Stimulated activated CD8-positive, alpha-beta memory T cell treated with anti-CD3 and anti-CD28 coated beads, Interleukin-15, amount 100 ng/mL, for 24 hours (primary cell): ENCODE measurements around the gene PCP2.

Source experiments
- DNase-seq: peaks from one replicate; pipeline ENCODE4 v3.0.0-alpha.2; 2020; ENCODE audit warnings: low read depth

PCP2 gene

DNA sequence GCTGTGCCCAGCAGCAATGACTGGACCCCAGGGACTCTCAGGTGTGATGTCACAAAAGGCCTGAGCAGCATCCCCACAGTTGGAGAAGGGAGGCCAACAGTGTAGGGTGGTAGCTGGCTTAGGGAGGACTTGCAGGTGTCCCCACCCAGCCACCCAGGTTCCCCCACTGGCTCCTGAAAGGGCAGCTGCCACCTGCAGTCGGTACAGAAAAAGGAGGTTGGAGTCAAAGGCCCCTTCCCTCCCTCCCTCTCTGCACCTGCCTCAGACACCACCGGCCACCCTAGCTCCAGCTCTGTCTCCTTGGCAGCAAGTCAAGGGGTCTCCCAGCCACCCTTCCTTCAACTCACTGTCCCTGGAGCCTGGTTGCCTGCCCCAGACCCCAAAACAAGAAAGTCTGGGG is at the start of gene PCP2:
TSS of gene PCP2 (minus strand) at position 22 of the 400 bp plus-strand sequence. CDS start 262 bp downstream, outside the sequence.
- DNase-seq, result no peak

GRCh38 chr19:7682175-7682855 is 48.8 kb upstream of the PCP2 start:
- DNase-seq, result no peak

DNA sequence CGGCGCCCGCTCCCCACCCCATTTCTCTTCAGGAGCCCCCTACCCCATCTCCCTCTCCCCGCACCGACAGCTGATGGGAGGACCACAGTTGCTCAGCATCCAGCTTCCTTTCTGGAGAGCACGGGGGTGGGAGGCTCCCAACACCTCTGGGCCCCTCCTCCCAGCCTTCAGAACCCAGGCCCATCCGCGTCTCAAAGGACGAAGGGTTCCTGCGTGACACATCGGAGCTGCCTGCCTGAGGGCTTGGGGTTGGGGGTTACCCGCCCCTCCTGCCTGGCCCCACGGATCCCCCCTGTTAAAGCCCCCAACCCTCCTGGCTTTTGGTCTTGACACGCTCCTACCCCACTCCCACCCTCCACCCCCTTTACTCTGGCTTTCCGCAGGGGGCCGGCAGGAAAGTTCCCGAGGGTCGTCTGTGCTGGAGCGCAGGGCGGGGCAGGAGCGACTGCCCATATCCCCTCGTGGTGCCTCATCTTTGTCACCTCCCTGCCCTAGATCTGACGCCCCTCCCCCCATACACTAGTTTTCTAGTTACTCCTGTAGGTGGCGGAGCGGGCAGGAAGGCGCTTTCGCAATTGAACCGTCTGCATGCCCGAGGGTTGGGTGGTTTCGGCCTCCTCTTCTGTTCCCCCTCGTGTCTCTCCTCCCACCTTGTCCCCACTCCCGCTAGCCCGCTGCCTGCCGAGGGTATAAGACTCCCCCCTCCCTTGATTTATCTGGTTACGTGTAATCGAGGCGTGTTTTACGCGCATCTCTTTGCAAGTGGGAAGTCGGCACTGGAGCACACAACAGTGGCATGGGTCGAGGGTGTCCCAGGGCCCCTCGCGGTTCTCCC is 48.0 kb upstream of the PCP2 start:
- DNase-seq, result no peak

- DNase-seq, result peak; percentile 84
These were observed 47.3 kb upstream of the PCP2 start, which contains the start of gene TRAPPC5 for GRCh38 chr19:7680606-7681339. TSS of gene TRAPPC5 (plus strand) at chr19:7680833. CDS start at chr19:7682254, 1,421 bp downstream.

DNA sequence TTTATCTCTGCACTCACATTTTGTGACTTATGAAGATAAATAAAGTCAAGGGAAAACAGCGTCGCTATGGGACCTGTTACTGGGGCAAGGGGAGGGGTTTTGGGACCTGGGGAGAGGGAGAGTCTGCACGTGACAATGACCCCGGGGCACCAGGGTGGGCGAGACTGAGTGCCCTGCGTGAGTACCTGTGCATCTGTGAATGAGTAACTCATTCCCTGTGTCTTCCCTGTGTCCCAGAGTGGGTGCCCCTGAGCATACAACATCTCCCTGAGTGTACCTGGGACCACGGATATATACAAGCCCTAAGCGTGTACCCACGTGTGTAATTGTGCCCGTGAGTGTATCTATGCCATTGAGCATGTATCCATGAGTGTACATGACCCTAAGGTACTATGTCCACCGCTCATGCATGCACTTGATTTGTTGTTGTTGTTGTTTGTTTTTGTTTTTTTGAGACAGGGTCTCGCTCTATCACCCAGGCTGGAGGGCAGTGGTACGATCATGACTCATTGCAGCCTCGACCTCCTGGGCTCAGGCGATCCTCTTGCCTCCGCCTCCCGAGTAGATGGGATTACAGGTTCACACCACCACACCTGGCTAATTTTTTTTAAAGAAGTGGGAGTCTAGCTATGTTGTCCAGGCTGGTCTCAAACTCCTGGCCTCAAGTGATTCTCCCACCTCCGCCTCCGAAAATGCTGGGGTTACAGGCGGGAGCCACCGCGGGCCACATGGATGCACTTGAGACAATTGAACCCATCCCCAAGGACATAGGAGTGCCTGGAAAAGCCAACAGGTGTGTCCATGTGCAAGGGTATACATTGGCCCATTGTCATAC is 46.5 kb upstream of the PCP2 start:
- DNase-seq, result no peak

DNA sequence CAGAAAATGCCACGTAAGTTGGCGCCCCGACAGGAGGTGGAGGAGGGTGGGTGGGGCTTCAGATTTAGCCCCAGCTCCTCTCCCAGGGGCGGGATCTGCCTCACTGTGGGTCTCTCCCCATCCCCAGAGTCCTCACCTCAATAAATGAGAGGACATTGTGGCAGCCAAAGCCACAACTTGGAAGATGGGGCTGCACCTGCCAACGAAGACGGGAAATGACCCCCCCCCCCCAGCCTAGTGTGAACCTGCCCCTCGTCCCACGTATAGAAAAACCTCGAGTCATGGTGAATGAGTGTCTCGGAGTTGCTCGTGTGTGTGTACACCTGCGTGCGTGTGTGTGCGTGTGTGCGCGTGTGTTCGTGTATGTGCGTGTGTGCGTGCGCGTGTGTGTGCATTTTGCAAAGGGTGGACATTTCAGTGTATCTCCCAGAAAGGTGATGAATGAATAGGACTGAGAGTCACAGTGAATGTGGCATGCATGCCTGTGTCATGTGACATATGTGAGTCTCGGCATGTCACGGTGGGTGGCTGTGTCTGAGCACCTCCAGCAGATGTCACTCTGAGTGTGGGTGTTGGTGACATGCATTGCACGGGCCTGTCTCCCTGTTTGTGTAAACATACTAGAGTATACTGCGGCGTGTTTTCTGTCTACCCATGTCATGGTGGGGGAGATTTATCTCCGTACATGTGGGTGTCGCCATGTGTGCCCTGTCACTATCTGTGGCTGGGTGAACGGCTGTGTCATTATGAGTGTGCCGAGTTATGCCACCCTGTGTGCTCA is 45.6 kb upstream of the PCP2 start:
- no peak for DNase-seq

DNA sequence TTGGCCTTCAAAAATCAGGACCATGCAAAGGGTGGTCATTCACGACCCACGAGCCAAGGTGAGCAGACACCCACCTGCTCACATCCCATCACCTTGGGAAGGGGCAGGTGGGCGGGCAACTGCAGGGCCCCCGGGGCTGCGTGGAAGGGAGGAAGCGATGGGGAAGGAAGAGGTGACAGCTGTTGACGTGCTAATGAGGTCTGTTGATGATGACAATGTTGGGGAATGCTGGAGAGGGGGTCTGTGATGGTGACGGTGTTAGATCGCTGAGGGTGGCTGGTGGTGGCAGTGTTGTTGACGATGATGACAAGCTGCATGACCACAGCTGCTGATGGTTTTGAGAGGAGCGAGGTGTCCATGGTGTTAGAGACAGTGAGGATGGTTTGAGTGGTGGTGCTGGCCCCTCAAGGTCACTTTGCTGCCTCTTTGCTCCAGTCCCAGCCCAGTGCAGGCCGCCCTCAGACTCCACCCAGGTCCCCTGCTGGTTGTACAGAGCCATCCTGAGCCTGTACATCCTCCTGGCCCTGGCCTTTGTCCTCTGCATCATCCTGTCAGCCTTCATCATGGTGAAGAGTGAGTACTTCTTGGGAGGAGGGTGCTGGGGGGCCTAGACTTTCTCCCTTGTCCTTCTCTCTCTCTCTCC is 44.3 kb upstream of the PCP2 start:
- DNase-seq, result no peak

GRCh38 chr19:7676854-7677253 is 43.3 kb upstream of the PCP2 start, which contains the start of gene MCEMP1:
TSS of gene MCEMP1 (plus strand) at chr19:7677090. CDS start at chr19:7677121, 31 bp downstream.
- no peak for DNase-seq

DNA sequence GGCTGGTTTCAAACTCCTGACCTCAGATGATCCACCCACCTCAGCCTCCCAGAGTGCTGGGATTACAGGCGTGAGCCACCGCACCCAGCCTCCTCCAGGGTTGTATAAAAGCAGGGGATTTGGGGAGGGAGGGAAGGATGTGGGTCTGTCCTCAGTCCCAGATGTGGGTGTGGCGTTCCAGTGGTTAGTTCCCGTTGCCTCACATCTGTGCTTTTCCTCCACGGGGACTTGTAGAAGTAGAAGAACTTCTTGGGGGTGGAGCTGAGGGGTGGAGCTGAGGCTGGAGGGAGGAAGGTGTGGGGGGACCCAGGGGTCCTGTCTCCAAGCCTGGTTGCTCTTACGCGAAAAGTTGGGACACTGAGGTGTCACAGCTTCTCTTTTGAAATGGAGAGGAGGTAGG is 42.9 kb upstream of the PCP2 start:
- DNase-seq, result no peak

- DNase-seq, result no peak
These were observed 40.8 kb upstream of the PCP2 start for GRCh38 chr19:7674010-7675005.

DNA sequence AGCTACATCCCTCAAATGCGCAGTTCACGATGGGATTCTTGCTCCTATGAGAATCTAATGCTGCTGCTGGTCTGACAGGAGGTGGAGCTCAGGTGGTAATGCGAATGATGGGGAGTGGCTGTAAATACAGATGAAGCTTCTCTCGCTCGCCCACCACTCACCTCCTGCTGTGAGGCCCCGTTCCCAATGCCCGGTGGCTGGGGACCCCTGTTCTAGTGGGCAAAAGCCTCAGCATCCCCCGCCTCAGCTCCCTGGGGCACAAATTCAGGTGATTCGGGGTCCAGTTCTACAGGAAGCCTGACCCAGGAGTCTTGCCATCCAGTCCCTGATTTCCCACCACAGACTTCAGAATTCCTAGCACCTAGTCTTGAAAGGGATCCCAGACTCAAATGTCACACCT is 39.0 kb upstream of the PCP2 start:
- no peak for DNase-seq

- DNase-seq, result no peak
These were observed 37.3 kb upstream of the PCP2 start for GRCh38 chr19:7670790-7671189.

- no peak for DNase-seq
These were observed 36.7 kb upstream of the PCP2 start for GRCh38 chr19:7670150-7670783.

DNA sequence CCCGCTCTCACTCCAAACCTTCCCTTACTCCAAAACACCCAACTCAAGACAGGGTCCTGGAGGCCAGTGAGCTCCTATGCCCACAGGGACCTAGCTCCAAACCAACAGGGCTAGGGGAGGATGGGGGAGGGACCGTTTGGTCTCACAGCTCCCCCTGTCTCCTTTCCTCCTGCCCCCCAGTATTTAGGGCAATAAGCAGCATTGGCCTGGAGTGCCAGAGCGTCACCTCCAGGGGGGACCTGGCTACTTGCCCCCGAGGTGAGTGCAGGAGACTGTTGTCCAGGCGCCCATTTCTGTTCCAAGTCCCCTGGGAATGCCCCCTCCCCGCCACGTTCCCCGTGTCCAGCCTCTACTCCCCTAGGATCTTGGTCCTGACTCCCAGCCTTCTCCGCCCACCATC is 36.1 kb upstream of the PCP2 start:
- no peak for DNase-seq

DNA sequence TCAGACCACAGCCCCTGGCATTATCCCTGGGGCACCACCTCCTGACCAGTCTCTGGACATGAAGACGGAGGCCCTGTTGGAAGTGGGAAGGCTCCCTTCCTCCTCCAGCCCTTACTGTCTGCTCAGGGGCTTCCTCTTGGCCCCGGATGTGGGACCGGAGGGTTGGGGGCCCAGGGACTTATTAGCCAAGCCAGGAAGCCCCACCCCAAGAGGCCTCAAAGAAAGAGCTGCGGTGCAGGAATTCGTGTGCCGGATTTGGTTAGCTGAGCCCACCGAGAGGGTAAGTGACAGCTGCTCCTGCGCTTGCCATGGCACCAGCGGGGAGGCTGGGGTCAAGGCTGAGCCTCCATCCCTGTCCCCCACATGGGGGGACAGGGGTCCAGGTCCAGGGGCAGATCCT is 35.3 kb upstream of the PCP2 start, which contains the start of gene RETN:
TSS of gene RETN (plus strand) at position 208 of the 400 bp plus-strand sequence. CDS start 278 bp downstream, outside the sequence.
- DNase-seq, result no peak

GRCh38 chr19:7665076-7665475 is 31.6 kb upstream of the PCP2 start:
- DNase-seq, result no peak

- no peak for DNase-seq
These were observed 30.2 kb upstream of the PCP2 start for GRCh38 chr19:7663706-7664105.

- no peak for DNase-seq
These were observed 29.1 kb upstream of the PCP2 start for GRCh38 chr19:7662657-7663056.
